Colonic mucosa (tissue), 4 donors: ENCODE measurements around the gene GNG7. TPM values are rescaled to one million over a fixed set of nuclear protein-coding genes. Genes with fewer than 3 reads are reported as not detected.

Experiments used
- DNase-seq: peaks from one replicate; pipeline ENCODE4 v3.0.0-alpha.2; 2020
- H3K27ac ChIP-seq: fragments of 200-600 bp; one replicate; pipeline ENCODE4 v1.8.0; 2021
- H3K27me3 ChIP-seq: fragments of 200-600 bp; one replicate; pipeline ENCODE4 v1.8.0; 2021
- H3K36me3 ChIP-seq: fragments of 200-600 bp; one replicate; pipeline ENCODE4 v1.8.0; 2021
- H3K4me1 ChIP-seq: fragments of 200-600 bp; one replicate; pipeline ENCODE4 v1.8.0; 2021; ENCODE audit warnings: mild to moderate bottlenecking
- H3K4me3 ChIP-seq: fragments of 200-600 bp; one replicate; pipeline ENCODE4 v1.8.0; 2021
- H3K9ac ChIP-seq, 2 donors: one replicate each; pipeline ENCODE4 v1.7.0; 2013; ENCODE audit warnings: control low read depth in 2 of 2, low read depth in 2 of 2, low read length in 2 of 2
- H3K9me3 ChIP-seq: fragments of 200-600 bp; one replicate; pipeline ENCODE4 v1.8.0; 2021
- intact Hi-C: fragments of 100-400 bp; cut with DNase I; formaldehyde crosslinking; loops from one replicate; pipeline ENCODE4 v1.14.1; 2022
- total RNA-seq, 2 donors: library from RNA; stranded (reverse); fragmentation: NEBNext Ultra II Directional in 1 of 2; extraction: Animal tissue kit (Norgen Biotek cat#: 25700) in 1 of 2; gene quantifications; one replicate each; pipeline ENCODE4 v1.2.1, GENCODE V29; 2021
- TF ChIP-seq, protein P1 (sequence below): fragments of 200-600 bp; IDR thresholded peaks from one replicate; pipeline ENCODE4 v1.8.0; 2022; ENCODE audit warnings: antibody characterized with exemption, mild to moderate bottlenecking
- donor health status: healthy.
- donor health status: DM: no; HTN: no; CAD: no.
- donor health status: DM: no; HTN: no; CAD: no.

Gene GNG7
- total RNA-seq, 2 donors from 2014 or later: 1.5 to 3.2 TPM

DNA sequence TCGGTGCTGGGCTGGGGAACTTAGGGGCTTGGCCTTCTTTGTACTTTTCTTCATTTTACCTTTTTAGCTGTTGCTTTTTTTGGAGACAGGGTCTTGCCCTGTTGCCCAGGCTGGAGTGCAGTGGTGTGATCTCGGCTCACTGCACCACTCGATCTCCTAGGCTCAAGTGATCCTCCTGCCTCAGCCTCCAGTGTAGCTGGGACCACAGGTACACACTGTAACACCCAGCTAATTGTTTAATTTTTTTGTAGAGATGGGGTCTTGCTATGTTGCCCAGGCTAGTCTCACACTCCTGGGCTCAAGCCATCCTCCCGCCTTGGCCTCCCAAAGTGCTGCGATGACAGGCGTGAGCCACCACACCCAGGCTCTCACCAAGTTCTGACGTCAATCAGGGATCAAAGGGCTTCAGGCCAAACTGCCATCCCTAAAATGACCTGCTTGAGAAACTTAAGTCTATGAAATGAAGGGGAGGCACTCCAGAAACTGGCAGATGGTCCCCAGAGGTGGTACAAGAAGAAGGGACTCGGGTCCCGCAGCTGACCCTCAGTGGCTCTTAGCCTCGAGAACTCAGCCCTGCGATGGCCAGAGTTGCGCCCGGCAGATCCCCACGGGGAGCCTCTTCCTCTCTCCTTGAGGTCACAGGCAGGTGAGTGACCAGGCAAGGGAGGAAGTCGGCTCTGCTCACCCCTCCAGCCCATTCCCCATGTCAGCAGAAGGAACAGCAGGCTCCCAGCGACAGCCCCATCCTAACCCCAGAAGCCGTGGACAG is 61.7 kb downstream of the GNG7 start:
- intact Hi-C loops: no loop called here
- no peaks in the 10 kb centered on the region for H3K9me3 ChIP-seq
- no peak overlapping the region for H3K4me3 ChIP-seq
- H3K9ac ChIP-seq: no peak overlapping the region
- TF ChIP-seq, protein P1, sequence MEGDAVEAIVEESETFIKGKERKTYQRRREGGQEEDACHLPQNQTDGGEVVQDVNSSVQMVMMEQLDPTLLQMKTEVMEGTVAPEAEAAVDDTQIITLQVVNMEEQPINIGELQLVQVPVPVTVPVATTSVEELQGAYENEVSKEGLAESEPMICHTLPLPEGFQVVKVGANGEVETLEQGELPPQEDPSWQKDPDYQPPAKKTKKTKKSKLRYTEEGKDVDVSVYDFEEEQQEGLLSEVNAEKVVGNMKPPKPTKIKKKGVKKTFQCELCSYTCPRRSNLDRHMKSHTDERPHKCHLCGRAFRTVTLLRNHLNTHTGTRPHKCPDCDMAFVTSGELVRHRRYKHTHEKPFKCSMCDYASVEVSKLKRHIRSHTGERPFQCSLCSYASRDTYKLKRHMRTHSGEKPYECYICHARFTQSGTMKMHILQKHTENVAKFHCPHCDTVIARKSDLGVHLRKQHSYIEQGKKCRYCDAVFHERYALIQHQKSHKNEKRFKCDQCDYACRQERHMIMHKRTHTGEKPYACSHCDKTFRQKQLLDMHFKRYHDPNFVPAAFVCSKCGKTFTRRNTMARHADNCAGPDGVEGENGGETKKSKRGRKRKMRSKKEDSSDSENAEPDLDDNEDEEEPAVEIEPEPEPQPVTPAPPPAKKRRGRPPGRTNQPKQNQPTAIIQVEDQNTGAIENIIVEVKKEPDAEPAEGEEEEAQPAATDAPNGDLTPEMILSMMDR: no peak
- no peaks in the 10 kb centered on the region for H3K36me3 ChIP-seq
- H3K27me3 ChIP-seq: no peaks in the 10 kb centered on the region
- H3K4me1 ChIP-seq: no peaks in the 10 kb centered on the region
- no peak overlapping the region for H3K27ac ChIP-seq
- DNase-seq: no peak

GRCh38 chr19:2639999-2640398 is 62.5 kb downstream of the GNG7 start:
- Histone ChIP-seq H3K27me3 (no peaks in the 10 kb centered on the region), H3K9me3 (no peaks in the 10 kb centered on the region), H3K9ac (no peak overlapping the region), H3K4me3 (no peak overlapping the region), H3K36me3 (no peaks in the 10 kb centered on the region), H3K27ac (no peak overlapping the region), H3K4me1 (no peaks in the 10 kb centered on the region)
- DNase-seq: no peak
- TF ChIP-seq, protein P1: no peak
- intact Hi-C loops: no loop called here

DNA sequence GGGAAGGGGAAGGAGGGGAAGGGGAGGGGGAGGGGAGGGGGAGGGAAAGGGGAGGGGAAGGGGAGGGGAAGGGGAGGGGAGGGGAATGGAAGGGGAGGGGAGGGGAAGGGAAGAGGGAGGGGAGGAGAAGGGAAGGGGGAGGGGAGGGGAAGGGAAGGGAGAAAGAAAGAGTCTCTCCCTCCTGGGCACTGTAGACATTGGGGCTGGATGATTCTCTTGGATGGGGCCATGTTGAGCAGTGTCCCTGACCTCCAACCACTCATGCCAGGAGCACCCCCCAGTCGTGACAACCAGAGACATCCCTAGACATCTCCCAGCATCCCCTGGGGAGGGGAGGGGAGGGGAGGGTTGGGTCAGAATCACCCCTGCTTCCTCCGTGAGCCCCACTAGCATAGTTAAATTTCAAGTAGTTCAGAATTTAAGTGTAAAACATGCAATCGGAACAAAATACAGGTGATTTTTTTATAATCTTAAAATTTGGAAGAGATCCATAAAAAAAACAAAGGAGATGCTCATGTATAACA is 64.0 kb downstream of the GNG7 start:
- Histone ChIP-seq H3K27ac (no peak overlapping the region), H3K4me3 (no peak overlapping the region), H3K9ac (no peak overlapping the region), H3K36me3 (no peaks in the 10 kb centered on the region), H3K9me3 (no peaks in the 10 kb centered on the region), H3K4me1 (no peaks in the 10 kb centered on the region), H3K27me3 (no peaks in the 10 kb centered on the region)
- intact Hi-C loops: no loop called here
- TF ChIP-seq, protein P1: no peak
- no peak for DNase-seq

GRCh38 chr19:2636897-2637683 is 65.4 kb downstream of the GNG7 start:
- DNase-seq: peak; percentile 59
- H3K27me3 ChIP-seq: no peaks in the 10 kb centered on the region
- H3K4me1 ChIP-seq: no peaks in the 10 kb centered on the region
- H3K9me3 ChIP-seq: no peaks in the 10 kb centered on the region
- H3K9ac ChIP-seq: peak overlapping the region in 1 of 2 donors; percentile 43
- no peaks in the 10 kb centered on the region for H3K36me3 ChIP-seq
- TF ChIP-seq, protein P1: peak; percentile 50
- intact Hi-C loops: no loop called here
- no peak overlapping the region for H3K4me3 ChIP-seq
- H3K27ac ChIP-seq: no peak overlapping the region

DNA sequence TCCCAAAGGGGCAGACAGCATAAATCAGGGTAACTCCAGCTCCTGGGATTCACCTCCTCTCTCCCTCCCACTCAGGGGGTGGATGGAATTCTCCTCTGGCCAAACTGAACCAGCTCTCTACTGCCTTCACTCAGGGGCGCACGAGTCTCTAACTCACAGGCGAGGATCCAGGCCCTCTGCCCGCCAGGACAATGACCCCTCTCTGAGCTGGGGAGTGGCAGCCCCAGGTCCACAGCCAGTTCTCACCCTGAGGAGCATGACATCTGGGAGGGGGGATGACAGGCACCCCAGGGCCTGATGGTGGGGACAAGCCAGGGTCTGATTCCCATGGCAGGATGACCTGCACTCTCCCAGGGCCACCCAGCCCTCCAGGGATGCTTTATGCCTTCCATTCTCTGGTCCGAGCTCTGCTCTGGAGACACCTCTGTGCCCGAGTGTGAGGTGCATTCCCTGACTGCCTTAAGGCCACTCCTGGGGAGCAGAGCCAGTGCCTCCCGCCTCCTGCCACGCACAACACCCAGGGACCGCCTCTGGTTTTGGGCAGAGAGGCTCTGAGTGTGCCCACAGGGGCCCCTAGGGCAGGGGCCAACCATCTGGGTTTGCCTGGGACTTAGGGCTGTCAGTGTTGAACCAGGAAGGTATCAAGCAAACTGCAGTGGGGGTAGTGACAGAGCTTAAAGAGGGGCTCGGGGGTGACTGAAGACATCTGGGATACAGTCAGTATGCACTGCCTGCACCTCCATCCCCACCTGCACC is 66.2 kb downstream of the GNG7 start:
- no peaks in the 10 kb centered on the region for H3K36me3 ChIP-seq
- H3K9ac ChIP-seq: no peak overlapping the region
- TF ChIP-seq, protein P1: no peak
- H3K27me3 ChIP-seq: no peaks in the 10 kb centered on the region
- intact Hi-C loops: no loop called here
- no peaks in the 10 kb centered on the region for H3K9me3 ChIP-seq
- DNase-seq: no peak
- no peak overlapping the region for H3K27ac ChIP-seq
- no peak overlapping the region for H3K4me3 ChIP-seq
- H3K4me1 ChIP-seq: no peaks in the 10 kb centered on the region
